Esophagus squamous epithelium (tissue), 4 donors: ENCODE measurements around the gene TMEM213.

Experiments
- CTCF ChIP-seq, 6 experiments: fragments of 450-650 bp in 4 of 6; fragments of 200-600 bp in 2 of 6; sonication (generic) in 2 of 6; IDR thresholded peaks; one replicate each; pipeline ENCODE4 v1.5.1; 2016 to 2019; ENCODE audit warnings: antibody characterized with exemption in 6 of 6, mild to moderate bottlenecking in 4 of 6, moderate library complexity in 4 of 6
- POLR2A ChIP-seq, 4 donors: fragments of 450-650 bp; IDR thresholded peaks; one replicate each; pipeline ENCODE4 v1.6.1; 2017; ENCODE audit warnings: antibody characterized with exemption in 4 of 4, mild to moderate bottlenecking in 4 of 4, moderate library complexity in 3 of 4

GRCh38 chr7:138749960-138750359 lies 47.8 kb upstream of the TMEM213 start:
- TF ChIP-seq POLR2A (IDR thresholded peaks at IDR 0.05) (no peak), CTCF (IDR thresholded peaks at IDR 0.05) (no peak)
